Measurements from ENCODE around the gene ACADSB.

DNA sequence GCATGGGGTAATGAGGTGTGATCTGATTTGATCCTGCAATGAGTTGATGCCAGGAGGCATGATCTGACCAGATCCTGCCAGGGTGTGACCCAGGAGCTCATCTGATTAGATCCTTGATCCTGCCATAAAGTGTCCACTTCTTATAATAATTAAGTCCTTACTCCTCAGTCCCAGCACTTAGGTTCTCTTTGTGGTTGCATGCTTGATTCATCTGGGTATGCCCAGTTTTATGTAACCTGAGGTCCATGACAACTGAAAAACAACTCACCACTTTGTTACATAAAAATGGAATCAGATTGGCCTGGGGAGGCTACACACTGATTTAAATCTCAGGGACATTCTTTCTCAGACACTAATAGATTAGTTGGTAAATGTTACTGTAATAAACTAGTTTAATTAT lies 19.1 kb downstream of the ACADSB start:
- TF ChIP-seq CTCF (IDR thresholded peaks at IDR 0.05; ENCODE audit: low read length) (no peak), EZH2 (IDR thresholded peaks at IDR 0.05; ENCODE audit: borderline replicate concordance, low read length) (no peak)
